CD14-positive monocyte (primary cell): ENCODE data around the gene SRSF12. TPM values are rescaled to one million over a fixed set of nuclear protein-coding genes. Genes with fewer than 3 reads are reported as not detected.

Experiments
- DNase-seq, 3 donors: peaks; one replicate each; pipeline ENCODE4 v3.0.0-alpha.2; 2011 to 2022
- H2AFZ ChIP-seq: 2 replicates; pipeline ENCODE4 v1.6.0; 2012; ENCODE audit warnings: mild to moderate bottlenecking, low read depth, low read length, inconsistent platforms; ENCODE audit not compliant: insufficient read depth, poor library complexity, severe bottlenecking
- H3K27ac ChIP-seq, 2 donors: 1 replicate in 1 of 2; 2 replicates in 1 of 2; pipeline ENCODE4 v1.5.1; 2012 to 2013; ENCODE audit warnings: low read length in 2 of 2, control low read depth in 1 of 2, inconsistent platforms in 1 of 2, low read depth in 1 of 2, mild to moderate bottlenecking in 1 of 2
- H3K27me3 ChIP-seq, 2 donors: one replicate each; pipeline versions ENCODE4 v1.6.0 to v1.6.1; 2011 to 2013; ENCODE audit warnings: low read length in 2 of 2; ENCODE audit not compliant: control insufficient read depth in 2 of 2, insufficient read depth in 2 of 2
- H3K36me3 ChIP-seq, 2 donors: replicated peaks in 1 of 2; 1 replicate in 1 of 2; 2 replicates in 1 of 2; pipeline versions ENCODE4 v1.5.1 to v1.6.1; 2012 to 2013; ENCODE audit warnings: low read length in 2 of 2, control low read depth in 1 of 2, inconsistent platforms in 1 of 2, mild to moderate bottlenecking in 1 of 2; ENCODE audit not compliant: insufficient read depth in 2 of 2, control insufficient read depth in 1 of 2
- H3K4me1 ChIP-seq, 2 donors: 1 replicate in 1 of 2; 2 replicates in 1 of 2; pipeline versions ENCODE4 v1.5.1 to v1.6.1; 2012 to 2013; ENCODE audit warnings: low read length in 2 of 2, control low read depth in 1 of 2, inconsistent platforms in 1 of 2, mild to moderate bottlenecking in 1 of 2, moderate library complexity in 1 of 2; ENCODE audit not compliant: insufficient read depth in 2 of 2, control insufficient read depth in 1 of 2
- H3K4me2 ChIP-seq: replicated peaks from 2 replicates; pipeline ENCODE3; 2012; ENCODE audit warnings: low read length, moderate library complexity, mild to moderate bottlenecking; ENCODE audit not compliant: poor library complexity, severe bottlenecking; ENCODE audit errors: extremely low read depth
- H3K4me3 ChIP-seq, 3 experiments: fragments of 200-600 bp in 1 of 3; sonication (generic) in 1 of 3; replicated peaks in 1 of 3; 1 replicate in 2 of 3; 2 replicates in 1 of 3; pipeline ENCODE4 v1.5.1; 2011 to 2013; ENCODE audit warnings: low read length in 3 of 3, mild to moderate bottlenecking in 3 of 3, control low read depth in 2 of 3, low read depth in 2 of 3, inconsistent platforms in 1 of 3, moderate library complexity in 1 of 3
- H3K79me2 ChIP-seq: 2 replicates; pipeline ENCODE4 v1.6.0; 2012; ENCODE audit warnings: mild to moderate bottlenecking, control low read depth, inconsistent platforms, low read length, moderate library complexity; ENCODE audit not compliant: insufficient read depth
- H3K9ac ChIP-seq: 2 replicates; pipeline ENCODE4 v1.6.0; 2017; ENCODE audit warnings: low read length, mild to moderate bottlenecking; ENCODE audit not compliant: insufficient read depth, poor library complexity, severe bottlenecking
- H3K9me3 ChIP-seq, 2 donors: replicated peaks in 1 of 2; 1 replicate in 1 of 2; 2 replicates in 1 of 2; pipeline versions ENCODE4 v1.5.1 to v1.6.1; 2012 to 2013; ENCODE audit warnings: low read length in 2 of 2, control low read depth in 1 of 2; ENCODE audit not compliant: control insufficient read depth in 1 of 2, insufficient read depth in 1 of 2
- H4K20me1 ChIP-seq: 2 replicates; pipeline ENCODE4 v1.6.0; 2012; ENCODE audit warnings: mild to moderate bottlenecking, low read length, control low read depth, moderate library complexity; ENCODE audit not compliant: insufficient read depth
- H3K27ac Mint-ChIP-seq, 7 donors: one replicate each; pipeline ENCODE4 v1.8.0; 2020; ENCODE audit warnings: mild to moderate bottlenecking in 7 of 7, mixed read lengths in 7 of 7, moderate library complexity in 6 of 7, inconsistent platforms in 2 of 7
- H3K27me3 Mint-ChIP-seq, 3 donors: one replicate each; pipeline ENCODE4 v1.8.0; 2021 to 2022; ENCODE audit warnings: low read depth in 3 of 3, mild to moderate bottlenecking in 3 of 3, mixed read lengths in 3 of 3, moderate library complexity in 3 of 3, inconsistent platforms in 1 of 3
- H3K36me3 Mint-ChIP-seq, 2 donors: one replicate each; pipeline ENCODE4 v1.8.0; 2020; ENCODE audit warnings: mixed read lengths in 2 of 2, inconsistent platforms in 1 of 2, mild to moderate bottlenecking in 1 of 2
- H3K4me1 Mint-ChIP-seq: one replicate; pipeline ENCODE4 v1.8.0; 2020; ENCODE audit warnings: mild to moderate bottlenecking, mixed read lengths
- H3K4me3 Mint-ChIP-seq, 2 donors: one replicate each; pipeline ENCODE4 v1.8.0; 2020; ENCODE audit warnings: mild to moderate bottlenecking in 2 of 2, mixed read lengths in 2 of 2, moderate library complexity in 1 of 2
- H3K9me3 Mint-ChIP-seq, 7 donors: one replicate each; pipeline ENCODE4 v1.8.0; 2020 to 2022; ENCODE audit warnings: mixed read lengths in 7 of 7, mild to moderate bottlenecking in 6 of 7, moderate library complexity in 6 of 7, inconsistent platforms in 2 of 7
- WGBS: methylation state at CpG from one replicate; pipeline ENCODE4 v1.1.5; 2013; ENCODE audit warnings: missing lambda C conversion rate; ENCODE audit not compliant: insufficient coverage; 5-methylcytosine and 5-hydroxymethylcytosine counted together
- intact Hi-C, 2 donors: fragments of 100-400 bp; cut with micrococcal nuclease; formaldehyde crosslinking; loops; one replicate each; pipeline versions ENCODE4 v1.15.0 to v1.15.1; 2023
- polyA minus RNA-seq: library from RNA; depleted of rRNA, polyadenylated mRNA; stranded (reverse); fragments of >200 nt; gene quantifications from 2 replicates; pipeline ENCODE4 v1.2.3, GENCODE V29; 2012
- polyA plus RNA-seq, 3 donors: library from polyadenylated mRNA; depleted of rRNA in 1 of 3; unstranded in 2 of 3; stranded (reverse) in 1 of 3; fragments of 300-500 nt in 2 of 3; fragments of >200 nt in 1 of 3; fragmentation: Illumina TruSeq in 2 of 3; gene quantifications; 1 replicate in 2 of 3; 2 replicates in 1 of 3; pipeline ENCODE4 v1.2.3, GENCODE V29; 2012 to 2021
- total RNA-seq, 12 experiments: library from RNA in 1 of 12; stranded (reverse) in 1 of 12; fragments of 120-200 nt in 1 of 12; gene quantifications; one replicate each; pipeline ENCODE4 v1.2.4 and lab custom pipeline; 2013 to 2026; ENCODE audit warnings: mixed read lengths in 6 of 12, inconsistent platforms in 1 of 12
- TF ChIP-seq, protein P1 (sequence below): fragments of 200-600 bp; IDR thresholded peaks from one replicate; pipeline ENCODE4 v1.8.0; 2022; ENCODE audit warnings: antibody characterized with exemption, mild to moderate bottlenecking

SRSF12 gene
- total RNA-seq (2013): not detected
- polyA plus RNA-seq (under 1 TPM in 1 of 3 donors, not detected in 2; 0.04 TPM), polyA minus RNA-seq (not detected in 2 replicates), total RNA-seq (lab: John Stamatoyannopoulos, UW) (0 to 4.8 (median 0.12) reads per million in 11 experiments)

DNA sequence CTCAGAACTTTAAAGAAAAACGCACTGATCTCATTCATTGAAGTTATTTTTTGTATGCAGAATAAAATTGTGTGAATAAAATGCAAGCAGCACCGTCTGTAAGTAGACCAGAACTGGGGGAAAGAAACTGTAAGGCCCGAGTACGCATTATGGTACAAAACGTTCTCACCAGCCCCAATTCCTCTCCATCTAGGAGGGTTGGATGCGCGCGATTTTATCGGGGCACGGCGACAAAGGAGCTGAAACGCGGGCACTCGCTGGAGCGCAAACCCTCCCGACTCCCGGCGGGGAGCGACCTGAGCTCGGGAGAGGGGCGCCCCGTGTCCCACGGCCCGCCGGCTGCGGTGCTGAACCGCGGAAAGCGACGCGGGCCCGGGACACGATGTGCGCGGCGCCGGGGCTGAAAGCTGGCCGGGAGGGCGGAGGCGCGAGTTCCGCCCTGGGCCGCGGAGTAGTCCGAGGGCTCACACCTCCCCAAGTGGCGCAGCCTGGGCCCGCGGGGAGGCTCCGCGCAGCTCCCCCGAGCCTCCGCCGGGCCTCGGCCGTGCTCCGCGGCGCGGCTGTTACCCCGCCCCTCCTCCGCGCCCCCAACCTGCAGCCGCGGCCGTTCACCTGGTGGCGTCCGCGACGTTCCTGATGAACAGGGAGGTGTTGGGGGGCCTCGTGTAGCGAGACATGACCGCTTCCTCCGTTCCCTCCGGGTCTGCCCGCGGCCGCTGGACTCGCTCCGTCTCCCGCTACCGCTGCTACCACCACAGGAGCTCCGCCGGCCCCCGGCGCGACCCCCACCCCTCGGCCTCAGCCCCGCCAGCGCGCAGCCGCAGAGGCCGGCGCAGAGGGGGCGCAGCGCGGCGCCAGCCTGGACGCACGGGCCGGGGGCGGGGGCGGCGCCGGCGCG is at the start of gene SRSF12:
SRSF12 (minus strand) TSS at position 861 of the 898 bp plus-strand sequence; CDS start at position 677, 184 bp downstream.
- peak; percentile 32 to 34 (median 33) for DNase-seq
- Histone ChIP-seq H3K36me3 (no peaks in the 10 kb centered on the region), H3K4me3 (peak within 1 kb of the TSS; percentile 28 to 81 (median 34)), H3K79me2 (no peaks in the 10 kb centered on the region), H2AFZ (peak within 1 kb of the TSS; percentile 86), H4K20me1 (no peaks in the 10 kb centered on the region), H3K27me3 (peaks cover 3 to 17% of the 10 kb centered on the region in 2 donors), H3K9me3 (no peaks in the 10 kb centered on the region), H3K9ac (peak within 1 kb of the TSS; percentile 57), H3K4me1 (peaks cover 8 to 12% of the 10 kb centered on the region in 2 donors), H3K4me2 (peak within 1 kb of the TSS; percentile 88), H3K27ac (no peak within 1 kb of the TSS)
- TF ChIP-seq, protein P1, sequence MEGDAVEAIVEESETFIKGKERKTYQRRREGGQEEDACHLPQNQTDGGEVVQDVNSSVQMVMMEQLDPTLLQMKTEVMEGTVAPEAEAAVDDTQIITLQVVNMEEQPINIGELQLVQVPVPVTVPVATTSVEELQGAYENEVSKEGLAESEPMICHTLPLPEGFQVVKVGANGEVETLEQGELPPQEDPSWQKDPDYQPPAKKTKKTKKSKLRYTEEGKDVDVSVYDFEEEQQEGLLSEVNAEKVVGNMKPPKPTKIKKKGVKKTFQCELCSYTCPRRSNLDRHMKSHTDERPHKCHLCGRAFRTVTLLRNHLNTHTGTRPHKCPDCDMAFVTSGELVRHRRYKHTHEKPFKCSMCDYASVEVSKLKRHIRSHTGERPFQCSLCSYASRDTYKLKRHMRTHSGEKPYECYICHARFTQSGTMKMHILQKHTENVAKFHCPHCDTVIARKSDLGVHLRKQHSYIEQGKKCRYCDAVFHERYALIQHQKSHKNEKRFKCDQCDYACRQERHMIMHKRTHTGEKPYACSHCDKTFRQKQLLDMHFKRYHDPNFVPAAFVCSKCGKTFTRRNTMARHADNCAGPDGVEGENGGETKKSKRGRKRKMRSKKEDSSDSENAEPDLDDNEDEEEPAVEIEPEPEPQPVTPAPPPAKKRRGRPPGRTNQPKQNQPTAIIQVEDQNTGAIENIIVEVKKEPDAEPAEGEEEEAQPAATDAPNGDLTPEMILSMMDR: no peak
- Mint-ChIP-seq H3K4me1 (peaks cover 8% of the 10 kb centered on the region), H3K27ac (peak within 1 kb of the TSS in 2 of 7 donors; percentile 15 to 81), H3K27me3 (peaks cover 9 to 19% (median 10%) of the 10 kb centered on the region in 3 donors), H3K4me3 (peak within 1 kb of the TSS; percentile 80 to 93), H3K36me3 (no peaks in the 10 kb centered on the region), H3K9me3 (peaks cover 0 to 6% (median 3%) of the 10 kb centered on the region in 7 donors)
- intact Hi-C loops: no loop called here
- under 1% methylated on average over 104 of the region's 106 CpGs for WGBS

DNA sequence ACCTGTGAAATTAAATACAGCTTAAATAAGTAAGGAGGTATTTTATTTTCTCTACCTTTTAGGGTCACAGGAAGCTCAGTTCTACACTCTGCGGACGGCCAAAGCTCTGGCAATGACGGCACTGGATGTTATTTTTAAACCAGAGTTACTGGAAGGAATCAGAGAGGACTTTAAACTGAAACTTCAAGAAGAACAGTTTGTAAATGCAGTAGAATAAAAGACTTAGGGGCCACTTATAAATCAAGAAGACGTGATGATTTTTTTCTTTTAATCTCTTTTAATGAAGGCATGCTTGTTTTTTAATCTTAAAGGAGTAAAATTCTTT is 44.1 kb upstream of the SRSF12 start:
- Histone ChIP-seq H3K4me2 (no peak overlapping the region), H4K20me1 (no peaks in the 10 kb centered on the region), H3K9me3 (no peaks in the 10 kb centered on the region), H2AFZ (no peak overlapping the region), H3K27me3 (no peaks in the 10 kb centered on the region), H3K4me3 (no peak overlapping the region), H3K4me1 (no peaks in the 10 kb centered on the region), H3K27ac (no peak overlapping the region), H3K79me2 (no peaks in the 10 kb centered on the region), H3K36me3 (peaks cover 15 to 42% of the 10 kb centered on the region in 2 donors), H3K9ac (no peak overlapping the region)
- Mint-ChIP-seq H3K27me3 (no peaks in the 10 kb centered on the region), H3K4me3 (no peak overlapping the region), H3K27ac (no peak overlapping the region), H3K36me3 (peaks cover 40 to 41% of the 10 kb centered on the region in 2 donors), H3K4me1 (no peaks in the 10 kb centered on the region), H3K9me3 (peaks cover 0 to under 1% (median 0%) of the 10 kb centered on the region in 7 donors)
- intact Hi-C loops: no loop called here
- WGBS: 100% methylated on average over 1 of the region's 4 CpGs
- DNase-seq: no peak
- TF ChIP-seq, protein P1: no peak
